Aorta (tissue), 5 donors: ENCODE measurements around the gene SAG. TPM values are rescaled to one million over a fixed set of nuclear protein-coding genes. Genes with fewer than 3 reads are reported as not detected.

ENCODE experiments used
- ATAC-seq: fragments of 200-7000 bp; cut with Tn5 transposase; one replicate; pipeline ENCODE4 v1.9.1; 2022; ENCODE audit warnings: moderate library complexity; ENCODE audit not compliant: low FRiP score
- DNase-seq, 2 donors: peaks; one replicate each; pipeline ENCODE4 v3.0.0-alpha.2; 2020
- H3K27ac ChIP-seq, 2 donors: one replicate each; pipeline ENCODE4 v1.5.1; 2013; ENCODE audit warnings: low read length in 2 of 2, mild to moderate bottlenecking in 2 of 2, moderate library complexity in 2 of 2, control low read depth in 1 of 2, inconsistent platforms in 1 of 2, low read depth in 1 of 2
- H3K27me3 ChIP-seq, 2 donors: one replicate each; pipeline ENCODE4 v1.6.1; 2013; ENCODE audit warnings: control low read depth in 1 of 2, low read length in 1 of 2, mild to moderate bottlenecking in 1 of 2, moderate library complexity in 1 of 2; ENCODE audit not compliant: insufficient read depth in 2 of 2, control insufficient read depth in 1 of 2
- H3K36me3 ChIP-seq, 2 donors: one replicate each; pipeline ENCODE4 v1.6.1; 2013; ENCODE audit warnings: control low read depth in 1 of 2, low read length in 1 of 2, mild to moderate bottlenecking in 1 of 2; ENCODE audit not compliant: insufficient read depth in 2 of 2, control insufficient read depth in 1 of 2
- H3K4me1 ChIP-seq, 2 donors: one replicate each; pipeline ENCODE4 v1.6.1; 2013; ENCODE audit warnings: low read length in 2 of 2, control low read depth in 1 of 2, mild to moderate bottlenecking in 1 of 2, moderate library complexity in 1 of 2; ENCODE audit not compliant: insufficient read depth in 2 of 2, control insufficient read depth in 1 of 2
- H3K4me3 ChIP-seq, 2 donors: one replicate each; pipeline ENCODE4 v1.5.1; 2013; ENCODE audit warnings: low read length in 2 of 2, control low read depth in 1 of 2, mild to moderate bottlenecking in 1 of 2
- H3K9me3 ChIP-seq: one replicate; pipeline ENCODE4 v1.6.1; 2013; ENCODE audit warnings: mild to moderate bottlenecking, low read length; ENCODE audit not compliant: control insufficient read depth
- WGBS, 2 donors: extraction: QIAGEN DNeasy Blood & Tissue Kit; methylation state at CpG; one replicate each; pipeline ENCODE4 v1.1.7; 2013; 5-methylcytosine and 5-hydroxymethylcytosine counted together
- intact Hi-C, 2 donors: fragments of 100-400 bp; cut with DNase I; formaldehyde crosslinking; loops; one replicate each; pipeline versions ENCODE4 v1.14.2 to v1.15.0; 2022
- polyA plus RNA-seq, 2 donors: library from polyadenylated mRNA; stranded (reverse); fragments of 200-250 nt; gene quantifications; one replicate each; pipeline ENCODE4 v1.2.3, GENCODE V29; 2013
- total RNA-seq, 2 donors: library from RNA; stranded (reverse); fragmentation: NEBNext Ultra II Directional; extraction: Animal tissue kit (Norgen Biotek cat#: 25700); gene quantifications; one replicate each; pipeline ENCODE4 v1.2.1, GENCODE V29; 2021
- donor health status: healthy with polysubstance abuse.
- donor health status: Bipolar disorder and iron deficiency.
- donor health status: DM: no; HTN: no; CAD: no.
- donor health status: DM: no; HTN: no; CAD: no.
- donor health status: DM: yes; HTN: yes; CAD: no.

SAG gene
- total and polyA plus RNA-seq, 4 donors, result not detected

DNA sequence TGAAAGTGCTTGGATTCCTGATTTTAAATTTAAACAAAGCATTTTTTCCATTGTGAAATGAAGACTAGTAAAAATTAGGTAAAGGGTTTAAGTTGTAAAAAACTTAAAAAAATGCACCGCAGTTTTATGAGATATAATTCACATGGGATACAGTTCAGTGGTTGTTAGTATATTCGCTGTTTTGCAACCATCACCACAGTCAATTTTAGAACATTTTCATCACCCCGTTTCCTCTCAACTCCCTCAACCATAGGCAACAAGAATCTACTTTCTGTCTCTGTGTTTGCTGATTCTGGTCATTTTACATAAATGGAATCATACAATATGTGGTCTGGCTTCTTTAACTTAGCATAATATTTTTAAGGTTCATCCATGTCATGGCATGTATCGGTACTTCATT is 50.7 kb downstream of the SAG start:
- WGBS, 2 donors, result 75 to 81% methylated on average over 4 of the region's 4 CpGs
- Histone ChIP-seq H3K36me3 (no peaks in the 10 kb centered on the region), H3K9me3 (no peaks in the 10 kb centered on the region), H3K27me3 (no peaks in the 10 kb centered on the region), H3K4me1 (no peaks in the 10 kb centered on the region), H3K4me3 (no peak overlapping the region), H3K27ac (no peak overlapping the region)
- intact Hi-C loops, result no loop called here
- ATAC-seq (no peak), DNase-seq (no peak)

DNA sequence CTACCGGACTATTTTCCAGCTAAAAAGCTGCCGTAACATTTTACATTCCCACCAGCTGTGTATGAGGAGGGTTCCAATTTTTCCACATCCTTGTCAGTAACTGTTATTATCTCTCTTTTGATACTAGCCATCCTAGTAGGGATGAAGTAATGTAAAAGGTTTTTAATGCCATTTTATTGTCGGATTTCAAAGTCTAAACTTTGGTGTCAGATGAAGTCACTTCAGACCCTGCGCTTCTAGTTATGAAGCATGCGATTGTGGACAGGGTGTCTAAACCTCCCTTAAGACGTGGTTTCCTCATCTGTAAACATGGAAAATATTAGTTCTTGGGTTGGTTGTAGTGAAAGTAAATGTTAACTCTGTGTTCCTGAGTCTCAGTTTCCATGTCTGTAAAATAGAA is 51.3 kb downstream of the SAG start:
- H3K27ac ChIP-seq, result no peak overlapping the region
- intact Hi-C loops, result no loop called here
- H3K4me1 ChIP-seq, result no peaks in the 10 kb centered on the region
- 87 to 92% methylated on average over 6 of the region's 6 CpGs for WGBS, 2 donors
- H3K36me3 ChIP-seq, result no peaks in the 10 kb centered on the region
- no peaks in the 10 kb centered on the region for H3K27me3 ChIP-seq
- ATAC-seq (no peak), DNase-seq (no peak)
- H3K4me3 ChIP-seq, result no peak overlapping the region
- no peaks in the 10 kb centered on the region for H3K9me3 ChIP-seq

DNA sequence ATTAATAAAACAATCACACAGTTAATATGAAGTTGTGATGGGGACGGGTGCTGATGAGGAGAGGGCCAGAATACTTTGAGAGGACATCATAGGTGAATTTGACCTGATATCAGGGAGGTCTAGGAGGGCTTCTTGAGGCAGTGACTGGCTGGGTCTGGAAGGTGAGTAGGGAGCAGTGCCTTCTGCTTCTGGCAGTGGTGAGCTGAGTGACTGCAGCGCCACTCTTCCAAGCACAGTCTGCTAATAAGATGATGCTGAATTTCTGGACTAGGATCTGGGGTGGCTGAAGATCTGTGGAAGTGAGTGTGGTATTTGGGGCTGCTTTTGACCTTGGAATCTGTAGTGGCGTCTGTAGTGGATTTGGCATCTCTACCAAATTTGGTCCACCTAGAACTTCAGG is 52.2 kb downstream of the SAG start:
- 92 to 95% methylated on average over 3 of the region's 3 CpGs for WGBS, 2 donors
- Histone ChIP-seq H3K27me3 (no peaks in the 10 kb centered on the region), H3K36me3 (no peaks in the 10 kb centered on the region), H3K9me3 (no peaks in the 10 kb centered on the region), H3K4me1 (no peaks in the 10 kb centered on the region), H3K4me3 (no peak overlapping the region), H3K27ac (no peak overlapping the region)
- intact Hi-C loops, result no loop called here
- DNase-seq (no peak), ATAC-seq (no peak)

DNA sequence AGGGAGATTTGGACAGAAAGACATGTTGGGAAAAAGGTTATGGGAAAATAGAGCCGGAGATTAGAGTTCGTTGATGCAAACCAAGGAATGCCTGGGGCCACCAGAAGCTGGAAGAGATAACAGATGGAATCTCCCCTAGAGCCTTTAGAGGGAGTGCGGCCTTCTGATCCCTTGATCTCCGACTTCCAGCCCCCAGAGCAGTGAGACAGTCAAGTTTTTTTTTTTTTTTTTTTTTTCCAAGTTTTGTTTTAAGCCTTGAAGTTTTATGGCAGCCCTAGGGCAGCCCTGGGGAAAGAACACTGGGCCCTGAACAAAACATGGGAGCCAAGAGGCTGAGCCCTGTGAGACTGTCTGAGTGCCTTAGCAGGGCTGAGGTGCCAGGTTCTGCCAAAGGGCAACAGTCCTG is 53.2 kb downstream of the SAG start:
- Histone ChIP-seq H3K27me3 (no peaks in the 10 kb centered on the region), H3K36me3 (no peaks in the 10 kb centered on the region), H3K9me3 (no peaks in the 10 kb centered on the region), H3K27ac (no peak overlapping the region), H3K4me1 (no peaks in the 10 kb centered on the region), H3K4me3 (no peak overlapping the region)
- intact Hi-C loops, result no loop called here
- WGBS, 2 donors, result 52 to 68% methylated on average over 4 of the region's 4 CpGs
- ATAC-seq (no peak), DNase-seq (no peak)

DNA sequence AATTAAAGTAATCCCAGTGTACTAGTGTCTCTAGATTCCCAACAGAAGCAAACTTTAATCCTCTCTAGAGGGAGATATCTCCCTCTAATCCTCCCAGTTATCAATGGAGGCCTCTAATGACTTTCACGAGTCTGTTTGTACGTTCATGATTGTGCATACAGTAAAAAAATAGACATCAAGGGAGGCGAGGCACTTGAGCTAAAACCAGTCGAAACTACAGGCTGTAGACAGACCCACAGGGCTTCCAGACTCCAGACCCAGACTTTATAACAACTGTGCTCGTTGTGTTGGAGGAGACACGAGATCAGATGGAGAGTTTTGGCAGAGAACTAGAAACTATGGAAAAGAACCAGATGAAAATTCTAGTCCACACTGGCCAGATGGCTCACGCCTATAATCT is 53.7 kb downstream of the SAG start:
- Histone ChIP-seq H3K4me3 (no peak overlapping the region), H3K27me3 (no peaks in the 10 kb centered on the region), H3K27ac (no peak overlapping the region), H3K9me3 (no peaks in the 10 kb centered on the region), H3K4me1 (no peaks in the 10 kb centered on the region), H3K36me3 (no peaks in the 10 kb centered on the region)
- DNase-seq (no peak), ATAC-seq (no peak)
- intact Hi-C loops, result no loop called here
- WGBS, 2 donors, result 23 to 34% methylated on average over 7 of the region's 7 CpGs

DNA sequence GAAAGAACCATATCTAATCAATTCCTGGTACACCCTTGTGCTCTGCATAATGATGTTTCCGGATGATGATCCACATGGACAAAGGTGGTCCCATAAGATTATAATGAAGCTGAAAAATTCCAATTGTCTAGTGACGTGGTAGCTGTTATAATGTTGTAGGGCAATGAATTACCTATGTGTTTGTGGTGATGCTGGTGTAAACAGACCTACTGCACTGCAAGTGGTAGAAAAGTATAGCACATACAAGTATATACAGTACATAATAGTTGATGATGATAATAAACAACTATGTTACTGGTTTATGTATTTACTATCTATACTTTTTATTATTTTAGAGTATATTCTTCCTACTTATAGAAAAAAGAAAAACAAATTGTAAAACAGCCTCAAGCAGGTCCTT is 55.1 kb downstream of the SAG start:
- H3K27me3 ChIP-seq, result no peaks in the 10 kb centered on the region
- H3K27ac ChIP-seq, result no peak overlapping the region
- no peaks in the 10 kb centered on the region for H3K36me3 ChIP-seq
- H3K4me3 ChIP-seq, result no peak overlapping the region
- intact Hi-C loops, result no loop called here
- ATAC-seq (no peak), DNase-seq (no peak)
- no peaks in the 10 kb centered on the region for H3K9me3 ChIP-seq
- no peaks in the 10 kb centered on the region for H3K4me1 ChIP-seq
- WGBS, 2 donors, result 50 to 67% methylated on average over 2 of the region's 2 CpGs

DNA sequence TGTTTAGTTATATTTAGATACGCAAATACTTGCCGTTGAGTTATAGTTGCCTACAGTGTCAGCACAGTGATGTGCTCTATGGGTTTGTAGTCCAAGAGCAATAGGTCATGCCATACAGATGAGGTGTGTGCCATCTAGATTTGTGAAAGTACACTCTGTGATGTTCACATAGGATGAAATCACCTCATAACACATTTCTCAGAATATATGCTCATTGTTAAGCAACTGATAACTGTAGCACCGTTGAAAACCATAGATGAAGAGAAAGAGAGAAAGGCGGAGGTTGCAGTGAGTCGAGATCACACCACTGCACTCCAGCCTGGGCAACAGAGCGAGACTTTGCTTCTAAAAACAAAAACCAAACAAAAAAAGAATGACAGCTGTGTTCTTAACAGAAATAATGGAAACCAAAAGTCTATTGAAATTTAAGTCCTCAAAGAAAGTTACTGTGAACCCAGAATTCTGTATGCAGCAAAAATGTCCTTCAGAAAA is 56.2 kb downstream of the SAG start:
- no peak for ATAC-seq
- H3K4me1 ChIP-seq, result peaks cover 0 to 3% of the 10 kb centered on the region in 2 donors
- DNase-seq, result no peak

DNA sequence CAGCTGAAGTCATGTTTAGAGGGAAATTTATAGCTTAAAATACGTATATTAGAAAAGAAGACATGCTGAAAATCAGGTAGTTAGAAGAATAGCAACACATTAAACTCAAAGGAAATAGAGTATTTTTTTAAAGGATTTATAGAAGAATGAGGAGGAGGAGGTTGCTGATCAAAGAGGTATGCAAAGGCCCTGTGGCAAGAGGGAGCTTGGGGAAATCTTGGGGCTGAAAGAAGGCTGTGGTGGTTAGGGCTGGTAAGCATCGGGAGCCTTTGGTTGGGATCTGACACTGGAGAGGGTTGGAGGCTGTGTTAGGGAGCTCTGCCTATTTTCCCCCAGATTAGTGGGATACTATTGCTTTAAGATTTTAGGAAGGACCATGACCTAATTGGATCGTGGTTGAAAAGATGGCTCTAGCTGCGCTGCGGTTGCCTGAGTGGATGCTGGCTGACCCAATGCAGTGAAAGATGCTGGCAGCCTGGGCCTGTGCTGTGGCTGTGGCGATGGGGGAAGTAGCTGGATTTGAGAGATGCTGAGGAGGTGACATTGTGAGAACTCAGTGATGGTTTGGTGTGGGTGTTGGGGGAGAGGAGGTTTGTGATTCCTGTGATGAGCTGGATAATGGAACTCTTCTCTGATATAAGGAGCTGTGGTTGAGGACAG is 58.4 kb downstream of the SAG start:
- Histone ChIP-seq H3K27me3 (no peaks in the 10 kb centered on the region), H3K4me1 (peaks cover 0 to 7% of the 10 kb centered on the region in 2 donors), H3K27ac (no peak overlapping the region), H3K4me3 (no peak overlapping the region), H3K9me3 (no peaks in the 10 kb centered on the region), H3K36me3 (no peaks in the 10 kb centered on the region)
- ATAC-seq, result no peak
- DNase-seq, result no peak
- WGBS, 2 donors, result 95 to 96% methylated on average over 6 of the region's 6 CpGs
- intact Hi-C loops, result no loop called here

More for the DNA sequence above, 56.2 kb downstream of the SAG start:
- no peaks in the 10 kb centered on the region for H3K27me3 ChIP-seq
- intact Hi-C loops, result no loop called here
- no peak overlapping the region for H3K27ac ChIP-seq
- H3K9me3 ChIP-seq, result no peaks in the 10 kb centered on the region
- 92 to 93% methylated on average over 6 of the region's 6 CpGs for WGBS, 2 donors
- no peak overlapping the region for H3K4me3 ChIP-seq
- H3K36me3 ChIP-seq, result no peaks in the 10 kb centered on the region

DNA sequence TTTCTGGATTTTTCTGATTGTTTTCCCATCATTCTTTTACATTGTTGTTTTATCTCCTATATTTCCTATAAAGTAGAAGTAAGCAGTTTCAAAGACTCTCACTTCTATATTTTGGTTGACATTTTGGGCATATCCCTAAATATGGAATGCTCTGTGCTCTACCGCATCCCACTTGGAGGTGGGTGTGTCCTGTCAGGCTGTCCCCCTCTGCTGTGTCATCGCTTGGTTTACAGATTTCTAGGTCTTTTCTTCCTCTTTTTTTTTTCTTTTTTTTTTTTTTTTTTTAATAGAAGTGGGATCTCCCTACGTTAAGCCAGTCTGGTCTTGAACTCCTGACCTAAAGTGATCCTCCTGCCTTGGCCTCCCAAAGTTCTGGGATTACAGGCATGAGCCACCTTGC is 60.0 kb downstream of the SAG start:
- H3K27ac ChIP-seq, result no peak overlapping the region
- 96 to 97% methylated on average over 3 of the region's 3 CpGs for WGBS, 2 donors
- ATAC-seq (no peak), DNase-seq (no peak)
- H3K36me3 ChIP-seq, result no peaks in the 10 kb centered on the region
- no peaks in the 10 kb centered on the region for H3K27me3 ChIP-seq
- intact Hi-C loops, result no loop called here
- H3K4me1 ChIP-seq, result peaks cover 0 to 7% of the 10 kb centered on the region in 2 donors
- H3K9me3 ChIP-seq, result no peaks in the 10 kb centered on the region
- H3K4me3 ChIP-seq, result no peak overlapping the region
